Lower leg skin (tissue), 3 donors: Measurements from ENCODE around the gene MAL.

Experiments
- CTCF ChIP-seq, 3 donors: fragments of 450-650 bp; IDR thresholded peaks; one replicate each; pipeline ENCODE4 v1.5.1; 2016; ENCODE audit warnings: antibody characterized with exemption in 3 of 3, mild to moderate bottlenecking in 3 of 3, moderate library complexity in 2 of 3
- POLR2A ChIP-seq, 2 donors: fragments of 450-650 bp; IDR thresholded peaks; one replicate each; pipeline ENCODE4 v1.6.1; 2016 to 2017; ENCODE audit warnings: antibody characterized with exemption in 2 of 2, mild to moderate bottlenecking in 1 of 2, moderate library complexity in 1 of 2

GRCh38 chr2:95032341-95032740 is 6.8 kb downstream of the MAL start:
- TF ChIP-seq CTCF (IDR thresholded peaks at IDR 0.05) (no peak), POLR2A (IDR thresholded peaks at IDR 0.05) (no peak)
